Amniotic stem cell (primary cell): ENCODE results near the gene MTX3.

ENCODE experiments used
- DNase-seq: peaks from one replicate; lab custom pipeline; 2025; lab: John Stamatoyannopoulos, UW

The MTX3 gene

DNA sequence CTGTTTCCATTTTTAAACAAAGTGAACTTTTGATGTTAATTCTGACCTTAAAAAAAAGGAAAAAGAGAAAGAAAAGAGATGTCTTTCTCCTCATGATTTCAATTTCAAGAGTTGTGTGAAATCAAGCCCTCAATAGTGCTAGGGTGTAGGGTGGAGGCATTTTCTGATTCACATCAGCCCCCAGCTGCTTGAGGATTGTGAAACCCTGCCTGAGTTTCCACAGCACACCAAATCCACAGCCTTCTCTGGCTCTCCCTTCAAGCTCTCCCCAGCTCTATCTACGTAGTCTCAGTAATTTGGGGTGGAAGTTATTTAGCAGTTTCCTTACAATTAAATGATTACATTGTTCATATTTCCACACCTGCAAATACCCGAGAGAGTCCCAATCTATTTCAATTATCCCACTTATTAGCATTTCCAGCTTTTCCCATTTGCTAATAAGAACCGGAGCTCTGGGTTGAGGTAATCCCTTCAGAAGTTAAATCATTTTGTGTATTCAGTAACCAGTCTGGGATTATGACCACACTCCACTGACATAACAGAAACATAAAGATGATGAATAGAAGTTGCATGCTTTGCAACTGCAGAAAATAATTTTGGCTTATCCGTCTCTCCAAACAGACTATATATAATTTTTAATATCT lies 54.9 kb downstream of the MTX3 start:
- DNase-seq: no peak

DNA sequence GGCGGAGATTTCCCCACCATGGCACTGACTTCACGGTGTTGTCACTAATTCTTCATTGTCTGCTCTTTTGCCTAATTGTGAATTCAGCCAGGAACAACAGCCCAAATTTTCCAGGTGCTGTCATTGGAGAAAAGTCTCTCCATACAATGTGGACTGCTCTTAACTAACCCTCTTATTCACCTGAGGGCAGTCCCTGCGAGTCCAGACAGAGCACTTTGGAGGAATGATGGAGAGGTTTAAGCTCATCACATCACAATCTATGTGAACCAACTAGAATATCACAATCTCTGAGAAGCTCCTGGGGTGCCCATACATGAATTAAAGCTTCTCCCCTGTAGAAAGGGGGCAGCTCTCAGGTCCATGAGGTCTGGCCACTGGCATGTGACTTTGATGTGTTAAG lies 56.4 kb downstream of the MTX3 start:
- DNase-seq: no peak

DNA sequence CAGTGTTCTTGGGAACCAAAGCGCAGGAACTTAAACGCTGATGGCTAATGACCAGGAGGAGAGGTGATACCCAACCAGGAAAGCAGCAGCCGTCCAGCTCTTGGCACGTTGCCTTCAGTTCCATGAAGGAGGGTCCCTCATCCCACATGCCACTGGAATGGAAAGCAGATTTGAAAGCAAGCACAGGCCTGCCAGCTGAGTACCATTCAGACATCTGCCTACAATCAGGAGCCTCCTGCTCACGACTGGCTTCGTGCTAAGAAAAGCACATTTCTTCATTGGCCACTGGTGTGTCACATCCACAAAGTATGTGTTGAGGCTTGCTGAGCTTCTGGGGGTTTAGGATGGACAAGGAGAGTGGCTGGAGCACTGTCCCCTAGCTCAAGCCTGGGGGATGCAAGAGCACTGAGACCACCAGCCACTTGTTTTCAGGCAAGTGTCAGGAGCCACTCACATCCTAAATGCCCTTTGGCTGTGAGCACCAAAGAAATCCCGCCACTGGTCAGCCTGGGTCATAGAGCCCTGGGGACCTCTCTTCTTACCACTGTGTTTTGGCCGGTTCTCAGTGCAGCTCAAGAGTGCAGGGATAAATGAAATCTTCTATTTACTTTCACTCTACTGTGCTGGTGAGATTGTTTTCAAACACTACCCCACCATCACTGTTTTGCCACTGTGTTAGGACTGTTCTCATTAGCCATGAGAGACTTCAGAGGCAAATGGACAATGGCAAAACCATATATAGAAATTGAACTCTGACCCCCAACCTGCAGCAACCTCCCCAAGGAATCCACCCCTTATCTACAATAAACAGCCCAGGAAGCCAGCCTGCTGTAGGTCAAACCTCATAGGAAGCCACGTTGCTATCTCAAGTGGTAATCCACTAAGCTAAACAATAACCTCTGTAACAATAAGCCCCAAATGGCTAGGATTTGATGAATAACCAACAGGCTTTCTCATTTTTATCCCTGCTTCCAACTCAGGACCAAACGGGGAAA lies 58.3 kb downstream of the MTX3 start:
- DNase-seq: no peak

DNA sequence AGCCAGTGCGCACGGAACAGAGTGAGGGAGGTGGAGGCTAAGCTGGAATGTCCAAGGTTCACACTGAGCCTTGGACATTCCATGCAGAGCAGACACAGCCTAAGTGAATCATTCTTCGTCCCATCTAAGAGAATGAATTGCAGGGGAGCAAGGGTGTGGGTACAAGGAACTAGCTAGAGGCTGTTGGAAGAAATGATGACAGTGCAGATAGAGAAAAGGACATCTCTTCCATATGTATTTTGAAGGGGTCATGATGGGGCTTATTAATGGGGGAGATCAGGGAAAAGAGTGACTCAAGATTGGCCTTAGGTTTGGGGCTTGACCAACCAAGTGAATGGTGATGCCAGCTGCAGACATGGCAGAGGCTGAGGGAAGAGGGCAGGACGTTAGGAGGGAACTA lies 59.2 kb downstream of the MTX3 start:
- DNase-seq: no peak

DNA sequence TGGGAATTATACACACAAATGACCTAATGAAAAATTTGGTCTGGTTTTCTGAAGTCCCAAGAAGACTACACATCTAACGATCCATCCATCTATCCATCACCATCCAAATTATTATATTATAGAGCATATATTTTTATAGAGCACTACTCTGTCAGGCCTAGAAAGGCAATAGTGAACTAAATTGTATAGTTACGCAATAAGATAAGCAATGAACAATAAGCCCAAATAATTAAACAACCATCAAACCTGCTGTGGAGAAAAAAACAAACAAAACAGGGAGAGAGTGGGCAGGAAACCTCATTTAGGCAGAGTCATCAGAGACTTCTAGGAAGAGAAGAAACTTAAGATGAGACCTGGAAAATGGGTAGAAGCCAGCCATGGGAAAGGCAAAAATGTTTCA lies 59.7 kb downstream of the MTX3 start:
- no peak for DNase-seq

DNA sequence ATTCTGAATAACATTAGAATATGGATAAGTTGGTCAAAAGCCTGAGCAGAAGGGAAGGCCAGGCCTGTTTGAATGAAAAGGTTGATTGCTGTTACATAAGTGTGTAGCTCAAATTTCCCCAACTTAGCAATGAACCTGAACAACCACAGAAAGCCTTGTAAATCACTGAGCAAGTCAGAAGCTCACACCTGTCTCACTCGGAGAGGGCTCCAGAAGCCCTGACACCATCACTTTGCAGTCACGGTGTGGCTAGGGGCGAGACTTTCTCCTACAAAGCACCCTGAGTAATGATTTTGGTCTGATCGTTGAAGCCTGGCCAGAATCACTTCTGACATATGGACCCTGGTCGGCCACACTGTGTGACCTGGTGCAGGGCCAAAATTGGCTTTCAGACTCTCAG lies 62.0 kb downstream of the MTX3 start:
- DNase-seq: no peak
